Stomach (tissue), 4 donors: Measurements from ENCODE around the gene CFTR.

Experiments
- CTCF ChIP-seq, 7 experiments: fragments of 450-650 bp in 4 of 7; fragments of 200-600 bp in 3 of 7; sonication (generic) in 3 of 7; IDR thresholded peaks; one replicate each; pipeline ENCODE4 v1.5.1; 2016 to 2019; ENCODE audit warnings: antibody characterized with exemption in 7 of 7, control low read depth in 2 of 7, mild to moderate bottlenecking in 1 of 7
- EP300 ChIP-seq: sonication (generic); formaldehyde crosslinking; IDR thresholded peaks from one replicate; pipeline ENCODE4 v1.6.1; 2017; ENCODE audit warnings: antibody characterized with exemption
- POLR2A ChIP-seq, 4 donors: fragments of 450-650 bp; IDR thresholded peaks; one replicate each; pipeline ENCODE4 v1.6.1; 2016; ENCODE audit warnings: antibody characterized with exemption in 4 of 4, control low read depth in 2 of 4, mild to moderate bottlenecking in 1 of 4, moderate library complexity in 1 of 4
- POLR2AphosphoS5 ChIP-seq, 3 donors: sonication (generic); formaldehyde crosslinking; IDR thresholded peaks; one replicate each; pipeline ENCODE4 v1.6.1; 2016; ENCODE audit warnings: antibody characterized with exemption in 3 of 3

GRCh38 chr7:117637937-117638336, 158.1 kb downstream of the CFTR start:
- no peak for TF ChIP-seq CTCF (IDR thresholded peaks at IDR 0.05)
- no peak for TF ChIP-seq POLR2A (IDR thresholded peaks at IDR 0.05)
- no peak for TF ChIP-seq POLR2AphosphoS5 (IDR thresholded peaks at IDR 0.05)
- no peak for TF ChIP-seq EP300
